PC-9 (cell line): ENCODE results near the gene ARHGAP26. TPM values are rescaled to one million over a fixed set of nuclear protein-coding genes. Genes with fewer than 3 reads are reported as not detected.

Source experiments
- BruUV-seq: library from RNA; stranded (reverse); fragments of 400-500 nt; replicated peaks from 2 replicates; lab custom pipeline; 2021; lab: Mats Ljungman, UMichigan
- CTCF ChIA-PET: fragments of 300-600 bp; sonication (Branson Sonifier 250); formaldehyde crosslinking; loops from one replicate; lab custom pipeline; 2022; ENCODE audit warnings: antibody characterized with exemption; lab: Charles Lee
- POLR2A ChIA-PET: fragments of 300-600 bp; sonication (Branson Sonifier 250); formaldehyde crosslinking; loops from one replicate; lab custom pipeline; 2022; ENCODE audit warnings: antibody characterized with exemption; ENCODE audit not compliant: unreplicated experiment; lab: Charles Lee
- DNase-seq, 2 experiments: peaks; one replicate each; pipeline versions ENCODE4 v3.0.0 to v3.0.0-alpha.2; 2015 to 2022; ENCODE audit warnings: mixed read lengths in 1 of 2
- H2AFZ ChIP-seq: fragments of 200-600 bp; sonication (generic); 2 replicates; pipeline ENCODE4 v1.8.1; 2017; ENCODE audit warnings: antibody characterized with exemption
- H3F3A ChIP-seq: fragments of 200-600 bp; sonication (generic); 2 replicates; pipeline ENCODE4 v1.8.1; 2017; ENCODE audit warnings: antibody characterized with exemption, mild to moderate bottlenecking, low read depth; ENCODE audit not compliant: insufficient read depth
- H3K27ac ChIP-seq: fragments of 200-600 bp; sonication (generic); 2 replicates; pipeline ENCODE4 v1.6.1; 2016; ENCODE audit warnings: mixed run types
- H3K27me3 ChIP-seq: fragments of 200-600 bp; sonication (generic); 2 replicates; pipeline ENCODE4 v1.6.1; 2016; ENCODE audit warnings: low read depth, mixed run types; ENCODE audit not compliant: insufficient read depth
- H3K36me3 ChIP-seq: fragments of 200-600 bp; sonication (generic); 2 replicates; pipeline ENCODE4 v1.6.1; 2016; ENCODE audit warnings: low read depth, mixed run types
- H3K4me1 ChIP-seq: fragments of 200-600 bp; sonication (generic); replicated peaks from 2 replicates; pipeline ENCODE4 v1.6.1; 2016; ENCODE audit warnings: mixed run types; ENCODE audit not compliant: insufficient read depth
- H3K4me2 ChIP-seq: fragments of 200-600 bp; sonication (generic); 2 replicates; pipeline ENCODE4 v1.6.1; 2017; ENCODE audit warnings: mixed run types
- H3K4me3 ChIP-seq: fragments of 200-600 bp; sonication (generic); 2 replicates; pipeline ENCODE4 v1.6.1; 2016; ENCODE audit warnings: mixed run types
- H3K79me2 ChIP-seq: fragments of 200-600 bp; sonication (generic); 2 replicates; pipeline ENCODE4 v1.6.1; 2017; ENCODE audit warnings: low read depth, mixed run types
- H3K9me2 ChIP-seq: fragments of 200-600 bp; sonication (generic); 2 replicates; pipeline ENCODE4 v1.8.1; 2017; ENCODE audit warnings: mild to moderate bottlenecking; ENCODE audit not compliant: insufficient read depth
- H3K9me3 ChIP-seq: fragments of 200-600 bp; sonication (generic); 2 replicates; pipeline ENCODE4 v1.8.1; 2016; ENCODE audit warnings: low read depth; ENCODE audit not compliant: insufficient read depth
- H4K20me1 ChIP-seq: fragments of 200-600 bp; sonication (generic); 2 replicates; pipeline ENCODE4 v1.8.1; 2017; ENCODE audit not compliant: insufficient read depth
- CTCF ChIP-seq: fragments of 200-600 bp; sonication (generic); conservative IDR thresholded peaks from 2 replicates; pipeline ENCODE4 v1.6.1; 2017; ENCODE audit warnings: mixed run types, antibody characterized with exemption, mild to moderate bottlenecking, moderate library complexity
- EZH2 ChIP-seq: fragments of 200-600 bp; sonication (generic); IDR thresholded peaks from 2 replicates; pipeline ENCODE4 v1.8.0; 2017; ENCODE audit warnings: antibody characterized with exemption, low read depth
- intact Hi-C: fragments of 100-400 bp; cut with micrococcal nuclease; formaldehyde crosslinking; loops from one replicate; pipeline ENCODE4 v1.10.0; 2022; ENCODE audit not compliant: unreplicated experiment
- total RNA-seq: library from RNA; stranded (reverse); gene quantifications from 2 replicates; pipeline ENCODE4 v1.2.3, GENCODE V29; 2021

ARHGAP26 gene
- total RNA-seq, 1 experiment from 2014 or later = 29.7 TPM

GRCh38 chr5:142945321-142945720, 175.1 kb downstream of the ARHGAP26 start:
- POLR2A ChIA-PET = no interaction called here
- no peaks in the 10 kb centered on the region for H3K9me3 ChIP-seq
- no peak for DNase-seq
- CTCF ChIA-PET = no interaction called here
- BruUV-seq = no TSS peak
- no peak overlapping the region for H3K27ac ChIP-seq
- H2AFZ ChIP-seq = no peak overlapping the region
- no peaks in the 10 kb centered on the region for H3K27me3 ChIP-seq
- no peaks in the 10 kb centered on the region for H3K9me2 ChIP-seq
- TF ChIP-seq EZH2 = no peak
- no peaks in the 10 kb centered on the region for H4K20me1 ChIP-seq
- no peak overlapping the region for H3K4me2 ChIP-seq
- H3K4me1 ChIP-seq = no peaks in the 10 kb centered on the region
- no peaks in the 10 kb centered on the region for H3K36me3 ChIP-seq
- intact Hi-C loops = no loop called here
- H3K4me3 ChIP-seq = no peak overlapping the region
- H3F3A ChIP-seq = no peaks in the 10 kb centered on the region
- H3K79me2 ChIP-seq = no peaks in the 10 kb centered on the region

- Histone ChIP-seq H4K20me1 (no peaks in the 10 kb centered on the region), H3K9me3 (no peaks in the 10 kb centered on the region), H3F3A (no peaks in the 10 kb centered on the region), H3K4me3 (no peak overlapping the region), H3K36me3 (no peaks in the 10 kb centered on the region), H3K27me3 (no peaks in the 10 kb centered on the region), H3K4me1 (no peaks in the 10 kb centered on the region), H3K4me2 (no peak overlapping the region), H3K27ac (no peak overlapping the region), H2AFZ (no peak overlapping the region), H3K79me2 (no peaks in the 10 kb centered on the region), H3K9me2 (no peaks in the 10 kb centered on the region)
- TF ChIP-seq EZH2 (no peak), CTCF (no peak)
- intact Hi-C loops = no loop called here
- CTCF ChIA-PET = no interaction called here
- POLR2A ChIA-PET = no interaction called here
- no TSS peak for BruUV-seq
- DNase-seq = no peak
Observed at GRCh38 chr5:142945845-142946244, 175.7 kb downstream of the ARHGAP26 start.

GRCh38 chr5:142946547-142947426, 176.6 kb downstream of the ARHGAP26 start:
- POLR2A ChIA-PET = interaction anchor here (0.7 kb wide), 1 partner anchor 178 kb away, joined by 5 read pairs; no protein-coding TSS in a partner anchor
- Histone ChIP-seq H3K4me2 (no peak overlapping the region), H2AFZ (no peak overlapping the region), H3K36me3 (no peaks in the 10 kb centered on the region), H3K4me1 (no peaks in the 10 kb centered on the region), H3K27ac (no peak overlapping the region), H3K27me3 (no peaks in the 10 kb centered on the region), H3K9me3 (no peaks in the 10 kb centered on the region), H3K9me2 (no peaks in the 10 kb centered on the region), H3F3A (no peaks in the 10 kb centered on the region), H4K20me1 (no peaks in the 10 kb centered on the region), H3K79me2 (no peaks in the 10 kb centered on the region), H3K4me3 (no peak overlapping the region)
- DNase-seq = no peak
- CTCF ChIA-PET = no interaction called here
- TF ChIP-seq EZH2 = no peak
- no peak for TF ChIP-seq CTCF
- BruUV-seq = no TSS peak
- intact Hi-C loops = no loop called here
